Measurements from ENCODE around the gene LYPD8. TPM values are rescaled to one million over a fixed set of nuclear protein-coding genes. Genes with fewer than 3 reads are reported as not detected.

The LYPD8 gene
- total and polyA plus RNA-seq, 2 donors (not counting 3 experiments of a cell fraction or from before 2014, with no cell fraction given), result not detected

GRCh38 chr1:248787430-248787829 lies 31.9 kb upstream of the LYPD8 start:
- ChIA-PET CTCF (no interaction called here), POLR2A (no interaction called here)
- H3K27ac ChIP-seq (ENCODE audit: insufficient read depth, low read depth, low read length), result no peak overlapping the region
- BruUV-seq (replicated peaks), result no TSS peak
- H3K27me3 ChIP-seq (ENCODE audit: control insufficient read depth in 2 of 2, insufficient read depth in 2 of 2, low read length in 2 of 2), result no peaks in the 10 kb centered on the region
- DNase-seq (ENCODE audit: low read depth, low spot score) (no peak), FAIRE-seq (no peak)
- TF ChIP-seq MAX (IDR thresholded peaks at IDR 0.05; ENCODE audit: insufficient read depth, insufficient read length), result no peak
- TF ChIP-seq FOS (IDR thresholded peaks at IDR 0.05; ENCODE audit: borderline replicate concordance, insufficient read depth, low read length), result no peak
- TF ChIP-seq, protein P1, sequence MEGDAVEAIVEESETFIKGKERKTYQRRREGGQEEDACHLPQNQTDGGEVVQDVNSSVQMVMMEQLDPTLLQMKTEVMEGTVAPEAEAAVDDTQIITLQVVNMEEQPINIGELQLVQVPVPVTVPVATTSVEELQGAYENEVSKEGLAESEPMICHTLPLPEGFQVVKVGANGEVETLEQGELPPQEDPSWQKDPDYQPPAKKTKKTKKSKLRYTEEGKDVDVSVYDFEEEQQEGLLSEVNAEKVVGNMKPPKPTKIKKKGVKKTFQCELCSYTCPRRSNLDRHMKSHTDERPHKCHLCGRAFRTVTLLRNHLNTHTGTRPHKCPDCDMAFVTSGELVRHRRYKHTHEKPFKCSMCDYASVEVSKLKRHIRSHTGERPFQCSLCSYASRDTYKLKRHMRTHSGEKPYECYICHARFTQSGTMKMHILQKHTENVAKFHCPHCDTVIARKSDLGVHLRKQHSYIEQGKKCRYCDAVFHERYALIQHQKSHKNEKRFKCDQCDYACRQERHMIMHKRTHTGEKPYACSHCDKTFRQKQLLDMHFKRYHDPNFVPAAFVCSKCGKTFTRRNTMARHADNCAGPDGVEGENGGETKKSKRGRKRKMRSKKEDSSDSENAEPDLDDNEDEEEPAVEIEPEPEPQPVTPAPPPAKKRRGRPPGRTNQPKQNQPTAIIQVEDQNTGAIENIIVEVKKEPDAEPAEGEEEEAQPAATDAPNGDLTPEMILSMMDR (IDR thresholded peaks at IDR 0.05; ENCODE audit: extremely low read depth in 1 of 2, insufficient read depth in 1 of 2, low read depth in 1 of 2, low read length in 2 of 2), result no peak
- no peak for TF ChIP-seq EZH2 (IDR thresholded peaks at IDR 0.05; ENCODE audit: borderline replicate concordance, low read depth, low read length, severe bottlenecking)
- no peak for TF ChIP-seq GATA2 (IDR thresholded peaks at IDR 0.05; ENCODE audit: insufficient read depth, insufficient read length, low read depth, low read length)
- TF ChIP-seq JUN (IDR thresholded peaks at IDR 0.05; ENCODE audit: borderline replicate concordance, insufficient read depth, insufficient read length, low read depth), result no peak
- TF ChIP-seq MYC (IDR thresholded peaks at IDR 0.05; ENCODE audit: low read depth, low read length), result no peak
- no peak for TF ChIP-seq POLR2AphosphoS5 (IDR thresholded peaks at IDR 0.05; ENCODE audit: insufficient read depth, low read depth, low read length)
- no peak for TF ChIP-seq POLR2A (IDR thresholded peaks at IDR 0.05; ENCODE audit: low read depth, low read length)
- no peaks in the 10 kb centered on the region for H3K36me3 ChIP-seq (ENCODE audit: control insufficient read depth in 2 of 2, extremely low read depth in 1 of 2, insufficient read depth in 2 of 2, low read length in 2 of 2)
- no peaks in the 10 kb centered on the region for H3K79me2 ChIP-seq (ENCODE audit: control insufficient read depth, insufficient read depth, low read length)
- no peak overlapping the region for H2AFZ ChIP-seq (ENCODE audit: low read depth, low read length)
- intact Hi-C loops (cut with micrococcal nuclease), result no loop called here
- H3K9me1 ChIP-seq (replicated peaks; ENCODE audit: control insufficient read depth, extremely low read depth, insufficient read depth, low read length), result no peaks in the 10 kb centered on the region
- no peak overlapping the region for H3K9ac ChIP-seq (replicated peaks; ENCODE audit: extremely low read depth, insufficient read depth, low read length)
- H3K4me1 ChIP-seq (ENCODE audit: control insufficient read depth, extremely low read depth, insufficient read depth, low read length), result no peaks in the 10 kb centered on the region
- H3K4me2 ChIP-seq (ENCODE audit: insufficient read depth, low read length), result no peak overlapping the region
- no peaks in the 10 kb centered on the region for H4K20me1 ChIP-seq (replicated peaks; ENCODE audit: control insufficient read depth, extremely low read depth, insufficient read depth, low read length)
- H3K4me3 ChIP-seq (replicated peaks in 1 of 3; ENCODE audit: insufficient read depth in 1 of 3, low read depth in 1 of 3, low read length in 3 of 3), result no peak overlapping the region
- dilution Hi-C loops (cut with MboI; ENCODE audit: extremely low pct_ligation_motif_present, low sequenced_read_pairs), result no loop called here
- no peaks in the 10 kb centered on the region for H3K9me3 ChIP-seq (replicated peaks; ENCODE audit: control insufficient read depth, insufficient read depth, low read length)

All from endothelial cell of umbilical vein (primary cell).